KMS-11 (cell line): ENCODE measurements around the gene KLF2.

ENCODE experiments used
- H2AFZ ChIP-seq: fragments of 200-600 bp; sonication (generic); 2 replicates; pipeline ENCODE4 v1.6.1; 2016; ENCODE audit warnings: antibody characterized with exemption, mixed run types, low read depth
- H3K27ac ChIP-seq: fragments of 200-600 bp; sonication (generic); 2 replicates; pipeline ENCODE4 v1.6.1; 2016; ENCODE audit warnings: mild to moderate bottlenecking, mixed run types
- H3K27me3 ChIP-seq: fragments of 200-600 bp; sonication (generic); 2 replicates; pipeline ENCODE4 v1.6.1; 2017; ENCODE audit warnings: mild to moderate bottlenecking, low read depth, mixed run types, moderate library complexity; ENCODE audit not compliant: insufficient read depth
- H3K36me3 ChIP-seq: fragments of 200-600 bp; sonication (generic); 2 replicates; pipeline ENCODE4 v1.6.1; 2017; ENCODE audit warnings: mild to moderate bottlenecking, mixed run types; ENCODE audit not compliant: insufficient read depth
- H3K4me1 ChIP-seq: fragments of 200-600 bp; sonication (generic); 2 replicates; pipeline ENCODE4 v1.6.1; 2016; ENCODE audit warnings: mild to moderate bottlenecking, low read depth, mixed run types; ENCODE audit not compliant: poor library complexity, severe bottlenecking
- H3K4me2 ChIP-seq: fragments of 200-600 bp; sonication (generic); 2 replicates; pipeline ENCODE4 v1.7.0; 2016; ENCODE audit warnings: mild to moderate bottlenecking, mixed run types
- H3K4me3 ChIP-seq: fragments of 200-600 bp; sonication (generic); IDR thresholded peaks from 2 replicates; pipeline ENCODE4 v1.6.1; 2017; ENCODE audit warnings: low read depth, low read length, mixed read lengths; ENCODE audit not compliant: insufficient read depth
- H3K79me2 ChIP-seq: fragments of 200-600 bp; sonication (generic); 2 replicates; pipeline ENCODE4 v1.6.1; 2016; ENCODE audit warnings: low read depth, mixed run types; ENCODE audit not compliant: insufficient read depth
- H3K9ac ChIP-seq: fragments of 200-600 bp; sonication (generic); 2 replicates; pipeline ENCODE4 v1.6.1; 2016; ENCODE audit warnings: mild to moderate bottlenecking, mixed run types
- H4K20me1 ChIP-seq: fragments of 200-600 bp; sonication (generic); 2 replicates; pipeline ENCODE4 v1.6.1; 2016; ENCODE audit warnings: mild to moderate bottlenecking, mixed run types; ENCODE audit not compliant: insufficient read depth
- CTCF ChIP-seq: fragments of 200-600 bp; sonication (generic); conservative IDR thresholded peaks from 2 replicates; pipeline ENCODE4 v1.6.1; 2017; ENCODE audit warnings: low read depth, mild to moderate bottlenecking, antibody characterized with exemption, low read length, moderate library complexity, mixed read lengths

The KLF2 gene

GRCh38 chr19:16337809-16338469, 13.3 kb downstream of the KLF2 start:
- no peak overlapping the region for H3K27ac ChIP-seq
- 0 out of 2 replicates have a peak overlapping the region, but pooled peaks have one; percentile 17 for H2AFZ ChIP-seq
- H3K36me3 ChIP-seq = no peaks in the 10 kb centered on the region

GRCh38 chr19:16338470-16339360, 14.1 kb downstream of the KLF2 start:
- TF ChIP-seq CTCF = no peak; the same call in 1 of the 2 replicates
- no peaks in the 10 kb centered on the region for H3K79me2 ChIP-seq
- no peak overlapping the region for H3K4me3 ChIP-seq
- no peaks in the 10 kb centered on the region for H4K20me1 ChIP-seq
- 0 out of 2 replicates have a peak overlapping the region, but pooled peaks have one; percentile 17 for H2AFZ ChIP-seq
- no peaks in the 10 kb centered on the region for H3K36me3 ChIP-seq
- H3K27ac ChIP-seq = no peak overlapping the region
- H3K4me1 ChIP-seq = peaks cover 51% of the 10 kb centered on the region
- no peak overlapping the region for H3K9ac ChIP-seq
- H3K4me2 ChIP-seq = peak overlapping the region; percentile 31
- no peaks in the 10 kb centered on the region for H3K27me3 ChIP-seq

More at GRCh38 chr19:16337809-16338469, 13.3 kb downstream of the KLF2 start:
- Histone ChIP-seq H3K4me1 (peaks cover 44% of the 10 kb centered on the region), H3K79me2 (no peaks in the 10 kb centered on the region), H3K27me3 (no peaks in the 10 kb centered on the region), H4K20me1 (no peaks in the 10 kb centered on the region), H3K4me2 (peak overlapping the region; percentile 31; the same call in 1 of the 2 replicates), H3K9ac (no peak overlapping the region), H3K4me3 (no peak overlapping the region)
- no peak for TF ChIP-seq CTCF

GRCh38 chr19:16339361-16339725, 14.7 kb downstream of the KLF2 start:
- Histone ChIP-seq H3K27me3 (no peaks in the 10 kb centered on the region), H3K36me3 (no peaks in the 10 kb centered on the region), H3K9ac (no peak overlapping the region), H3K4me1 (peaks cover 51% of the 10 kb centered on the region), H4K20me1 (no peaks in the 10 kb centered on the region), H3K4me3 (no peak overlapping the region), H3K4me2 (peak overlapping the region; percentile 31; the same call in 1 of the 2 replicates), H3K27ac (no peak overlapping the region), H3K79me2 (no peaks in the 10 kb centered on the region), H2AFZ (no peak overlapping the region)
- TF ChIP-seq CTCF = no peak

GRCh38 chr19:16340092-16340491, 15.5 kb downstream of the KLF2 start:
- H3K79me2 ChIP-seq = no peaks in the 10 kb centered on the region
- no peak overlapping the region for H3K9ac ChIP-seq
- H2AFZ ChIP-seq = no peak overlapping the region
- no peak for TF ChIP-seq CTCF
- peaks cover 51% of the 10 kb centered on the region for H3K4me1 ChIP-seq
- H4K20me1 ChIP-seq = no peaks in the 10 kb centered on the region
- no peak overlapping the region for H3K27ac ChIP-seq
- no peaks in the 10 kb centered on the region for H3K36me3 ChIP-seq
- no peak overlapping the region for H3K4me3 ChIP-seq
- H3K27me3 ChIP-seq = no peaks in the 10 kb centered on the region
- H3K4me2 ChIP-seq = no peak overlapping the region
